IPS-NIHi7 (cell line): Measurements from ENCODE around the gene ZSWIM4.
"Not testable (repeated sequence)": the region's sequence is repeated elsewhere in the genome, so short reads cannot be mapped to it uniquely, and the experiment has no call there.

Experiments used
- DNase-seq: peaks from one replicate; pipeline ENCODE4 v3.0.0; 2012; ENCODE audit warnings: mixed read lengths; ENCODE audit errors: extremely low spot score

The ZSWIM4 gene

GRCh38 chr19:13778398-13778797, 16.8 kb upstream of the ZSWIM4 start:
- DNase-seq: no peak

- no peak for DNase-seq
These were observed 16.4 kb upstream of the ZSWIM4 start for GRCh38 chr19:13778847-13779246.

GRCh38 chr19:13779794-13780193, 15.4 kb upstream of the ZSWIM4 start:
- not testable (repeated sequence) for DNase-seq

GRCh38 chr19:13781547-13781946, 13.7 kb upstream of the ZSWIM4 start:
- peak; percentile 86 for DNase-seq

- no peak for DNase-seq
These were observed 12.7 kb upstream of the ZSWIM4 start for GRCh38 chr19:13782537-13782936.

GRCh38 chr19:13783565-13784500, 11.4 kb upstream of the ZSWIM4 start:
- DNase-seq: no peak

GRCh38 chr19:13784731-13785452, 10.4 kb upstream of the ZSWIM4 start:
- peak; percentile 80 for DNase-seq

GRCh38 chr19:13788991-13789390, 6.3 kb upstream of the ZSWIM4 start:
- DNase-seq: no peak

- no peak for DNase-seq
These were observed 4.9 kb upstream of the ZSWIM4 start for GRCh38 chr19:13790354-13790753.

- DNase-seq: not testable (repeated sequence)
These were observed 1.9 kb upstream of the ZSWIM4 start for GRCh38 chr19:13793317-13793716.

GRCh38 chr19:13794398-13794756, 866 bp upstream of the ZSWIM4 start:
- DNase-seq: no peak

GRCh38 chr19:13795595-13796300, 505 bp downstream of the ZSWIM4 start:
- peak; percentile 51 for DNase-seq

GRCh38 chr19:13796301-13797057, 1.2 kb downstream of the ZSWIM4 start:
- peak; percentile 57 for DNase-seq

- no peak for DNase-seq
These were observed 1.8 kb downstream of the ZSWIM4 start for GRCh38 chr19:13797058-13797440.

GRCh38 chr19:13797870-13798269, 2.6 kb downstream of the ZSWIM4 start:
- no peak for DNase-seq

GRCh38 chr19:13799669-13800068, 4.4 kb downstream of the ZSWIM4 start:
- DNase-seq: no peak

- no peak for DNase-seq
These were observed 7.8 kb downstream of the ZSWIM4 start for GRCh38 chr19:13803038-13803437.

GRCh38 chr19:13804830-13805683, 9.8 kb downstream of the ZSWIM4 start:
- DNase-seq: peak; percentile 81

GRCh38 chr19:13806728-13807127, 11.5 kb downstream of the ZSWIM4 start:
- no peak for DNase-seq

- no peak for DNase-seq
These were observed 12.3 kb downstream of the ZSWIM4 start for GRCh38 chr19:13807421-13808021.
